Measurements from ENCODE around the gene CFAP44. TPM values are rescaled to one million over a fixed set of nuclear protein-coding genes. Genes with fewer than 3 reads are reported as not detected.

The CFAP44 gene
- total RNA-seq, 3 donors from 2014 or later (not counting 1 experiment from before 2014, with no cell fraction given), result 5.4 to 8.5 (median 6.5) TPM

- no peaks in the 10 kb centered on the region for H3K27me3 Mint-ChIP-seq (ENCODE audit: low read depth in 2 of 2)
- Histone ChIP-seq H3K9me3 (ENCODE audit: control insufficient read depth, insufficient read depth, low read length) (no peaks in the 10 kb centered on the region), H3K4me3 (ENCODE audit: low read length) (no peak overlapping the region), H3K27me3 (ENCODE audit: control insufficient read depth, insufficient read depth, low read length) (no peaks in the 10 kb centered on the region), H3K4me1 (ENCODE audit: control insufficient read depth, insufficient read depth, low read length) (peaks cover 11% of the 10 kb centered on the region), H3K27ac (ENCODE audit: low read length) (no peak overlapping the region), H3K36me3 (ENCODE audit: control insufficient read depth, insufficient read depth, low read length) (no peaks in the 10 kb centered on the region)
- no peak for TF ChIP-seq CTCF (IDR thresholded peaks at IDR 0.05)
- DNase-seq (no peak), ATAC-seq (no peak)
- H3K4me1 Mint-ChIP-seq, result no peaks in the 10 kb centered on the region
- H3K4me3 Mint-ChIP-seq, result no peak overlapping the region
- 100% methylated on average over 1 of the region's 3 CpGs for WGBS (ENCODE audit: insufficient coverage)
- no peaks in the 10 kb centered on the region for H3K36me3 Mint-ChIP-seq
- no peak overlapping the region for H3K27ac Mint-ChIP-seq
- H3K9me3 Mint-ChIP-seq, result no peaks in the 10 kb centered on the region
- intact Hi-C loops (cut with micrococcal nuclease), result no loop called here
Measured at GRCh38 chr3:113437411-113437810, 3.9 kb downstream of the CFAP44 start.

- no peaks in the 10 kb centered on the region for H3K4me1 Mint-ChIP-seq
- H3K27me3 Mint-ChIP-seq (ENCODE audit: low read depth in 2 of 2), result no peaks in the 10 kb centered on the region
- Histone ChIP-seq H3K4me1 (ENCODE audit: control insufficient read depth, insufficient read depth, low read length) (peaks cover 10% of the 10 kb centered on the region), H3K4me3 (ENCODE audit: low read length) (no peak overlapping the region), H3K27me3 (ENCODE audit: control insufficient read depth, insufficient read depth, low read length) (no peaks in the 10 kb centered on the region), H3K9me3 (ENCODE audit: control insufficient read depth, insufficient read depth, low read length) (no peaks in the 10 kb centered on the region), H3K27ac (ENCODE audit: low read length) (no peak overlapping the region), H3K36me3 (ENCODE audit: control insufficient read depth, insufficient read depth, low read length) (no peaks in the 10 kb centered on the region)
- 92% methylated on average over 1 of the region's 1 CpG for WGBS (ENCODE audit: insufficient coverage)
- no peak for ATAC-seq
- no peak overlapping the region for H3K27ac Mint-ChIP-seq
- DNase-seq, result no peak
- H3K4me3 Mint-ChIP-seq, result no peak overlapping the region
- H3K36me3 Mint-ChIP-seq, result no peaks in the 10 kb centered on the region
- TF ChIP-seq CTCF (IDR thresholded peaks at IDR 0.05), result no peak
- intact Hi-C loops (cut with micrococcal nuclease), result no loop called here
- no peaks in the 10 kb centered on the region for H3K9me3 Mint-ChIP-seq
Measured at GRCh38 chr3:113436809-113437208, 4.5 kb downstream of the CFAP44 start.

- intact Hi-C loops (cut with micrococcal nuclease), result no loop called here
- no peak overlapping the region for H3K27ac ChIP-seq (ENCODE audit: low read length)
- Mint-ChIP-seq H3K4me3 (no peak overlapping the region), H3K9me3 (no peaks in the 10 kb centered on the region), H3K36me3 (peaks cover under 1% of the 10 kb centered on the region), H3K27me3 (ENCODE audit: low read depth in 2 of 2) (no peaks in the 10 kb centered on the region), H3K27ac (no peak overlapping the region), H3K4me1 (no peaks in the 10 kb centered on the region)
- H3K9me3 ChIP-seq (ENCODE audit: control insufficient read depth, insufficient read depth, low read length), result no peaks in the 10 kb centered on the region
- no peak for TF ChIP-seq CTCF (IDR thresholded peaks at IDR 0.05)
- ATAC-seq (no peak), DNase-seq (no peak)
- H3K36me3 ChIP-seq (ENCODE audit: control insufficient read depth, insufficient read depth, low read length), result peaks cover 2% of the 10 kb centered on the region
- H3K27me3 ChIP-seq (ENCODE audit: control insufficient read depth, insufficient read depth, low read length), result no peaks in the 10 kb centered on the region
- 89% methylated on average over 2 of the region's 2 CpGs for WGBS (ENCODE audit: insufficient coverage)
- H3K4me3 ChIP-seq (ENCODE audit: low read length), result no peak overlapping the region
- no peaks in the 10 kb centered on the region for H3K4me1 ChIP-seq (ENCODE audit: control insufficient read depth, insufficient read depth, low read length)
Measured at GRCh38 chr3:113431811-113432210, 9.5 kb downstream of the CFAP44 start.

- H3K27ac Mint-ChIP-seq, result no peak overlapping the region
- Histone ChIP-seq H3K27ac (ENCODE audit: low read length) (no peak overlapping the region), H3K4me1 (ENCODE audit: control insufficient read depth, insufficient read depth, low read length) (no peaks in the 10 kb centered on the region), H3K4me3 (ENCODE audit: low read length) (no peak overlapping the region), H3K36me3 (ENCODE audit: control insufficient read depth, insufficient read depth, low read length) (peaks cover 9% of the 10 kb centered on the region), H3K27me3 (ENCODE audit: control insufficient read depth, insufficient read depth, low read length) (no peaks in the 10 kb centered on the region), H3K9me3 (ENCODE audit: control insufficient read depth, insufficient read depth, low read length) (no peaks in the 10 kb centered on the region)
- H3K27me3 Mint-ChIP-seq (ENCODE audit: low read depth in 2 of 2), result no peaks in the 10 kb centered on the region
- H3K36me3 Mint-ChIP-seq, result peaks cover 17% of the 10 kb centered on the region
- no peak for ATAC-seq
- H3K4me3 Mint-ChIP-seq, result no peak overlapping the region
- no peak for DNase-seq
- TF ChIP-seq CTCF (IDR thresholded peaks at IDR 0.05), result no peak
- intact Hi-C loops (cut with micrococcal nuclease), result no loop called here
- H3K4me1 Mint-ChIP-seq, result peaks cover 6% of the 10 kb centered on the region in 2 donors
- H3K9me3 Mint-ChIP-seq, result peaks cover 3 to 4% of the 10 kb centered on the region in 2 donors
- WGBS (ENCODE audit: insufficient coverage), result 100% methylated on average over 1 of the region's 1 CpG
Measured at GRCh38 chr3:113428581-113428980, 12.7 kb downstream of the CFAP44 start.

All from natural killer cell (primary cell).